GM12875 (cell line): ENCODE results near the gene CHKA.

Experiments
- H3K4me3 ChIP-seq: one replicate; pipeline ENCODE4 v1.5.1; 2011; ENCODE audit warnings: low read depth, low read length, control low read depth
- TF ChIP-seq, protein P1 (sequence below): IDR thresholded peaks from 2 replicates; pipeline ENCODE4 v1.5.1; 2011; ENCODE audit warnings: low read depth, mild to moderate bottlenecking, control low read depth, inconsistent platforms, low read length, moderate library complexity, borderline replicate concordance; ENCODE audit not compliant: insufficient read depth

CHKA gene

DNA sequence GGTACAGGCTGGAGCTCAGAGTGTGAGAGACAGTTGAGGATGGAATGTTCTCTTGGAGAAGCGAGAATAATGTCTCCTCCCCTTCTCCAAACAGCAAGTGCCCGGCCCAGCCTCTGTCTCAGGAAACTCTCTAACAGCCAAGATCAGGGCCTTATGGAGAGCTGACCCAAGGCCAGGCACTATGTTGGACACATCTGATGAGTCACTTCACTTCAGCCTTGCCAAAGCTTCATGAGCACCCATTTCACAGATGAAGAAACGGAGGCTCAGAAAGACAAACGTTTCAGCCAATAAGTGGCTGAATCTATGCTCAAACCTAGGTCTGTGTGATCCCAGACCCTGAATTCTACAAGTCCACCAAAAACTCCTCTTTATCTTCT, 22.1 kb upstream of the CHKA start:
- H3K4me3 ChIP-seq: no peak overlapping the region
- TF ChIP-seq, protein P1, sequence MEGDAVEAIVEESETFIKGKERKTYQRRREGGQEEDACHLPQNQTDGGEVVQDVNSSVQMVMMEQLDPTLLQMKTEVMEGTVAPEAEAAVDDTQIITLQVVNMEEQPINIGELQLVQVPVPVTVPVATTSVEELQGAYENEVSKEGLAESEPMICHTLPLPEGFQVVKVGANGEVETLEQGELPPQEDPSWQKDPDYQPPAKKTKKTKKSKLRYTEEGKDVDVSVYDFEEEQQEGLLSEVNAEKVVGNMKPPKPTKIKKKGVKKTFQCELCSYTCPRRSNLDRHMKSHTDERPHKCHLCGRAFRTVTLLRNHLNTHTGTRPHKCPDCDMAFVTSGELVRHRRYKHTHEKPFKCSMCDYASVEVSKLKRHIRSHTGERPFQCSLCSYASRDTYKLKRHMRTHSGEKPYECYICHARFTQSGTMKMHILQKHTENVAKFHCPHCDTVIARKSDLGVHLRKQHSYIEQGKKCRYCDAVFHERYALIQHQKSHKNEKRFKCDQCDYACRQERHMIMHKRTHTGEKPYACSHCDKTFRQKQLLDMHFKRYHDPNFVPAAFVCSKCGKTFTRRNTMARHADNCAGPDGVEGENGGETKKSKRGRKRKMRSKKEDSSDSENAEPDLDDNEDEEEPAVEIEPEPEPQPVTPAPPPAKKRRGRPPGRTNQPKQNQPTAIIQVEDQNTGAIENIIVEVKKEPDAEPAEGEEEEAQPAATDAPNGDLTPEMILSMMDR: no peak

DNA sequence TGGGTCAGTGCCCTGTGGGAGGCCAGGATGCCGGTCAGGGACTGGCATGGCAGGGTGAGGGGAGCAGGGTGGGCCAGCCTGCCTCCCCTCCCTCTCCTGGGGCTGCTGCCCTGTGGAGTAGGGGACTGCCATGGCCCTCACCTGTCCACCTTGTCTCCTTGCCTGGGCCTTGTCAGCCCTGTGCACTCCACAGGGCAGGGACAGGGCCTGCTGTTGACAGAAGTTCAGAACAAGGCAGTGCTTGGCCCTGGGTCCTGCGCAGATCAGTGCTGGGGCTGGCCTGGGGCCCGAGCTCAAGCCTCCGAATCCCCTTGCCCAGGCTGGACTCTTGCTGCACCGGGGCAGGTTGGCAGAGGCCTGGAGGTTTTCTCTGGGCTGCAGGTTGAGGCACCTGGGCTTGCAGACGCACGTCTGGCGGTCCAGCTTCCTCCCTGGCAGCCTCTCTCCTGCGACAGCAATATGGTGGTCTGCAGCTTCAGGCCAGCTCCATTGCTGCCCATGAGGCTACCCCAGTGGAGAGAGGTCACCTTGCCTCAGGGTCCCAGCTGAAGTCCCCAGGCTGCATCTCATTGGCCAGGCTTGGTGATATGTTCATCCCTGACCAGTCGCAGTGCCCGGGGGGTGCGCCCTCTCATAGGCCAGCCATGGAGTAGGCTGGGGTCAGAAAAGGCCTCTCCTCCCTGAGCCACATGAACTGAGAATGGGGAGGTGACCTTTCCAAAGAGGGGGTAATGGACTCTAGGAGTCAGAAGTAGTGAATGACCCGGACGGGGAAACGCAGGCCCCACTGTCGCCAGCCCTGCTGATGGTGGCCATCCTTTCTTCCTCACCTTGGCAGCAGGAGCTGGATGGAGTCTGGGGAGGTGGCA, 21.5 kb upstream of the CHKA start:
- TF ChIP-seq, protein P1: no peak

DNA sequence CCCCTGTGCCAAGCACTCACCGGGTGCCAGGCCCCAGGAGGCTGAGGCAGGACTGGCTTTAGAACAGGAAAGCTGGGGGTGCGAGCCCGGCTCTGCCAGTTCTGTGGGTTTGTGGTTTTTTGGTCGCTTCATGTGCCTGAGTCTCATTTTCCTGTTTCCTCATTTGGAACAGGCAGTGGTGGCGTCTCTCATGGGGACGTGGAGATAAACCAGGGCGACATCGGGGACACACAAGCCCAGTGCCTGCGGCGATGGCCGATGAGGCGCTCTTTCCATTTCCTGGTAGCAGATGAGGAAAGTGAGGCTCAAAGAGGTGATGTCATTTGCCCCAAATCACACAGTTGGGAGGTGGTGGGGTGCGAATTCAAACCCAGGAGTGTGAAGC, 20.8 kb upstream of the CHKA start:
- no peak overlapping the region for H3K4me3 ChIP-seq
- TF ChIP-seq, protein P1: no peak

More for the DNA sequence above, 21.5 kb upstream of the CHKA start:
- no peak overlapping the region for H3K4me3 ChIP-seq

DNA sequence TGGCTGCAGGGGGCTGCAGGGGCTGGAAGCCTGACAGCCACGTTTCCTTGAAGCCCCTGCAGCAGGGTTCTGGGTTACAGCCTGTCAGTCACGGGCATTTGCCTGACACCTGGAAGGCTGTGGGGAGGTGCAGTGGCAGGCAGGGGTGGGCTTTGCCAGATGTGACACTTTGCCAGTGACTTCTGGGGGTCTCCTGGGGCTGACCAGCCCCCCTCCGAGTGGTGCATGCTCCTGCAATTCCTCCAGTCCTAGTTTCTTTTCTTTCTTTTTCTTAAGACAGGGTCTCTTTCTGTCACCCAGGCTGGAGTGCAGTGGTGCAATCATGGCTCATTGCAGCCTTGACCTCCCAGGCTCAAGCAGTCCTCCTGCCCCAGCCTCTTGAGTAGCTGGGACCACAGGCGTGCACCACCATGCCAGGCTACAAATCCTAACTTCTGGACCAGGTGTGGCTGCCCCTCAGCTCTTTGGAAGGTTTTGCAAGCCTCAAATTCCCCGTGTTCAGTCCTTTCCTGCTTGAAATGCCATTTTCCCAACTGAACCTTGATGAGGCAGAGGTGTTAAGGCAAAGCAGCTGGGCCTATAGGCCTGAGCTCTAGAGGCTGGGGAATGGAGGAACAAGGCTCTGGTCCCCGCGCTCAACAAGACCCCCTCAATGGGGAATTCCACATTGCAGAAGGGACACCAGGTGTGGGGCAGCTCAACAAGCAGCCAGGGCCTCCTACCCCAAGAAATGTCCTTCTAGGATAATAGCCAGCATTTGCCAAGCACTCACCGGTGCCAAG, 20.2 kb upstream of the CHKA start:
- TF ChIP-seq, protein P1: no peak
- H3K4me3 ChIP-seq: no peak overlapping the region

DNA sequence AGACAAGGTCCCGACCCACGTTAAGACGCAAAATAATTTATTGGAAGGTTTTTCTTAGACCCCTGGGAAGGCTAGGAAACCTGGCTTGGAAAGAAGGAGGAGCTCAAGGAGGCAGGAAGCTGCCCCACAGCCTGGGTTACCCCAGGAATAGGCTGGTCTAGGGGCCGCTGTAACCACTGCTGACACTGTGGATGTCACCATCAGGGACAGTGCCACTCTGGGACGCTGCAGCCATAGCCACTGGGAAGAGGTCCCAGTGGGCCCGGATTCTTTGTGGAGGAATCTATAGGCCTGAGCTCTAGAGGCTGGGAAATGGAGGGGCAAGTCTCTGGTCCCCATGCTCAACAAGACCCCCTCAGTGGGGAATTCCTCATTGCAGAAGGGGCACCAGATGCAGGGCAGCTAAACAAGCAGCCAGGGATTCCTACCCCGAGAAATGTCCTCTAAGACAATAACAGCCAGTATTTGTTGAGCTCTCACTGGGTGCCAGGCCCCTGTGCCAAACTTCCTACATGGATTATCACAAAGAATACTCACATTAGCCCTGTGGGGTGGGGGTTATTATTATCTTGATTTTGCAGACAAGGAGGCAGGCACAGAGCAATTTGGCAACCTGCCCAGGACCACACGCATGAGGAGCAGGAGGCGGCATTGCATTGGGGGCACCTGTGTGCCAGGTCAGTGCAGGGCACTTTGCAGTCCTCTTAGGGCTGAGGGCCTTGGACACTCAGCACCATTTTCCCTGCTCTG, 19.5 kb upstream of the CHKA start:
- TF ChIP-seq, protein P1: no peak
- H3K4me3 ChIP-seq: no peak overlapping the region

DNA sequence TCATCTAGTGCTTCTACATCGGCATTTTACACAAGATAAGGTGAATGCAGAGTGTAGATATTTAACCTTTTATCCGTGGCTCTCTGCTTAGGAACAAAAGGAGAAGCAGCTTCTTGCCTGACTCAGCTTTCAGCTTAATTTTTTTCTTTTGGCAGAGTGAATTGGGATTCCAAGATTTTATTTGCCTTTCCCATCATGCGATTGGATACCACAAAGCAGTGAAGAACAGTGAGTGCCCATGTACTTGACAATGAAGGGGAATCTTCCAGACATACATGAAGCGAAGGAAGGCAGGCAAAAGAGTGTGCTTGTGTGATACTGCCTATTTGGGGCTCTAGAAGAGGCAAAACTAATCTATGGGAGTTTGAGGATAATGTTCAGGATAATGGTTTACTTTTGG, 17.0 kb upstream of the CHKA start:
- H3K4me3 ChIP-seq: no peak overlapping the region
- TF ChIP-seq, protein P1: no peak
